Right lung (tissue), 10 donors: ENCODE results near the gene BTBD18. TPM values are rescaled to one million over a fixed set of nuclear protein-coding genes. Genes with fewer than 3 reads are reported as not detected.
A peak's percentile ranks its signal among the peaks of the same experiment; 100 is the strongest.

Experiments used
- DNase-seq, 2 donors: peaks; one replicate each; pipeline ENCODE4 v3.0.0-alpha.2; 2013
- long read RNA-seq, 8 donors: transcript quantifications; one replicate each; lab custom pipeline, GENCODE V29; 2026
- polyA plus RNA-seq, 5 donors: library from polyadenylated mRNA; unstranded; fragments of 120-200 nt; gene quantifications; one replicate each; pipeline versions ENCODE4 v1.2.1 to v1.2.3, GENCODE V29; 2013; ENCODE audit warnings: inconsistent platforms in 1 of 5, low replicate concordance in 1 of 5; ENCODE audit not compliant: insufficient read length in 5 of 5, insufficient read depth in 1 of 5

BTBD18 gene, protein sequence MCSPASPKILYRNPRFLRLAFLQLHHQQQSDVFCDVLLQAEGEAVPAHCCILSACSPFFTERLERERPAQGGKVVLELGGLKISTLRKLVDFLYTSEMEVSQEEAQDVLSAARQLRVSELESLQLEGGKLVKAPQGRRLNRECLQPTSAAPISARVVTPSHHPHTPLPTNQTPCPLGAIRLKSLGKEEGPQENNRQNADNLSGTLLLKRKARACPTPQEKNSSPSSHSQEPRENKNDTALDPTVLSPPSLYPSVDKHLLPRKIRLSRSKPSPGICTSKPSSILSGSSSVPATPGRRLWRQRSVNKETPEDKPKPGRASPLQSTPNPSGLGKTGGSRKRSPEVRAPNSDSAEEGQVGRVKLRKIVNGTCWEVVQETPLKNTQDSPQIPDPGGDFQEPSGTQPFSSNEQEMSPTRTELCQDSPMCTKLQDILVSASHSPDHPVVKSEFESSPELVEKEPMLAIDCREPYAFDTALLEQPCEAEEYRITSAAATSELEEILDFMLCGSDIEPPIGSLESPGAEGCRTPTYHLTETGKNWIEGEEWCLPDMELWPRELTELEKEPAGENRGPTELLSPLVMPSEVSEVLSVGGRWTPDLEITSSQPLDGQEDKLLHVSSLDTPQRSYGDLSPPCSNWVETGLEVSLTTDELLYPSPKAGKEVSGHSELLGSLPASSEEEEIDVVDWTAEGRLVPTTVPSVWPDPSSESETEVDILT
- under 1 TPM; 0.24 to 0.48 (median 0.30) TPM for polyA plus RNA-seq
- long read RNA-seq, donor 1, result 0 reads
- long read RNA-seq, donor 2, result 0 reads
- long read RNA-seq, donor 3, result 0 reads
- long read RNA-seq, donor 4, result 0 reads
- long read RNA-seq, donor 5, result 0 reads
- long read RNA-seq, donor 6, result 0 reads
- long read RNA-seq, donor 7, result 0 reads
- long read RNA-seq, donor 8, result 0 reads

DNA sequence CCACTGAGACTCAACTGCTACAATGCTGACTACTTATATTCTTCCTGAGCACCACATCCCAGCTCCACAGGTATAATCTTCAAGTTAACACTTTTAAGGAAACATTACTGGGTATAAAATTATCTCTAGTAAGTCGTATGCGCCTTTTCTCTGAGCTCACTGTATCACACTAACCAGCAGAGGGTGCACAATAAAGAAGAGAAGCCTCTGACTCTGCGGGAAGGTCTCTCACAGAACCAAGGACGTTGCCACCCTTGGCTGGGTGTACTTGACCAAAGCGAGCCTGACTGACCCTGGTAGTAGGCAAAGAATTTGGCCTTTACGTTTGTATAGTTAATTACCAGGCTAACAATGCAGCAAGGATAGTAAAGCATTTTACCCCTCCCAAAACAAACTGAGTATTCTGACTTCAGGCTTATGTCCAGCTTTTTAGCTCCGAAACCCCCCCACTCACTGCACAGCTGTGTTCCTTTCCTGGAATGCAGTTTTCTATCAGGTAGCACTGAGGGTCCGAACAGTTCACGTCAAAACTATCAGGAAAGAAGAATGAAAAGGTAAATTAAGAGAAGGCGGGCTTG, at the start of gene BTBD18:
BTBD18 (minus strand) TSS at position 144 of the 578 bp plus-strand sequence. CDS start 631 bp downstream, outside the sequence.
- DNase-seq, result no peak

DNA sequence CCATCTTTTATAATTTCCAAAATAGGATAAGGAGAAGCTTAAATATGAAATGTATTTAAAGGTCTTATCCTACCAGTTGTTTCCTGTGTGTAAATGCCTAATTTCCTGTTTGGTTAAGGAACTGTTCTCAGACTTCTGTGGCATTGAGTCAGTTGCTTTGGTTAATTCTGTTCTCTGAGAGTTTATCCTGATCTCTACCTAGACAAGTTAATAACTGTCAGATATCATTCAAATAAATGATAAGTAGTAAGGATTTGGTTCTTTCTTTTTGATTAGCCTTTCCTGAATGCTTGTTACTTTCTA, 49.5 kb upstream of the BTBD18 start:
- no peak for DNase-seq

DNA sequence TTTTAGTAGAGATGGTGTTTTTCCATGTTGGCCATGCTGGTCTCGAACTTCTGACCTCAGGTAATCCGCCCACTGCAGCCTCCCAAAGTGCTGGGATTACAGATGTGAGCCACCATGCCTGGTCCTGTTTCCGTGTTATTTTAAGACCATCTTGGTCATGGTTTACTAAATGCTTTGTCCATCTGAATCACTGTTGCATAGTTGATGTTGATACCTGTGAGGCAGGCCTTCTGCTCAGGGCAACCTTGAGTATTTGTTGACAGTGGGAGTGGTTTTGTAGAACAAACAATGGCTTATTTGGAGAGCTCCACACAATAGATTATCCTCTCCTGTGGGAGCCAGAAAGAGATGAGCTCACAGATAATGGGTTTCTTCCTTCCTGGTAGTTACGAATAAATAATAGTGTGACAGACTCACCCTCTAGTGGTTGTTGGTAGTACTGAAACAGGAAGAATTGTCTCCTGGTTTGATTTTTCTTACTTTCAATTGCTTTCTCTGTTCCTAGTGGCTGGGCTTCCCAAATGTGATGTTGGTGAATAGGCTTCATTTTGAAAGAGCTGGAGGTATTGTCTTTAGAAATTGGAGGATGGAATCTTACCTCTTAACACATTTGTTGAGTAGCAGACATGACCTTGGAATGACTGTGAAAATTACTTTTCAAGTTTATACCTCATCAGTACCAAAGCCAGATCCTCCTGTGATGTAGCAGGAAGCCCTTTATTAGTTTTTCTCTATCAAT, 49.0 kb upstream of the BTBD18 start:
- peak; percentile 34 to 68 for DNase-seq

DNA sequence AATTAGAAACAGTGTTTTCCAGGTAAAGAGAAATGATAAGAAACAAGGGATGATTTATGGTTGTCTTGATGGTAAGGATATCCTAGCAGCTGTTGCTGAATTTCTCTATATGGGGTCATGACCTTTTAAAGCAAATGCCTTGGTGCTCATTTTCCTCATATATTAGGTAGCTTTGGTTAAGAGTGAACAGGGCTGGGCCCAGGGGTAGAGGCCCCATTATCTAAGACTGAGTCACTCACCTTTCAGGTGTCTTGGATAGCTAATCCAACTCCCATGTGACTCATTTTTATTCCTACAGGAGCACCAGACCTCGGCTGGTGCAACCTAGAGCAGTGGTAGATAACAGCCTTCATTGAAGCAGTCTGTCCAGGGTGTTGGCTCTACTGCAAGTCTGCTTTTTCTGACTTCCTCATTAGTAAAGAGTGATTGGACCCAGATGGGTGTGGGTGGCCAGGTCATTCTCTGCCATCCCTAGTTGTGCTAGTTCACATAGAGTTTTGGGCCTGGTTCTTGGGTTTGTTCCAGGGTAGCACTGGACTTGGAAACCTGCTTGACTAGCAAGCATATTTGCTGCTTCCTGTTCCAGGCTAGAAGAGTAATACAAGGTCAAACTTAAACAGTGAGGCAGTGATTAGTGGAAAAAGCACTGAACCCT, 47.4 kb upstream of the BTBD18 start:
- no peak for DNase-seq

DNA sequence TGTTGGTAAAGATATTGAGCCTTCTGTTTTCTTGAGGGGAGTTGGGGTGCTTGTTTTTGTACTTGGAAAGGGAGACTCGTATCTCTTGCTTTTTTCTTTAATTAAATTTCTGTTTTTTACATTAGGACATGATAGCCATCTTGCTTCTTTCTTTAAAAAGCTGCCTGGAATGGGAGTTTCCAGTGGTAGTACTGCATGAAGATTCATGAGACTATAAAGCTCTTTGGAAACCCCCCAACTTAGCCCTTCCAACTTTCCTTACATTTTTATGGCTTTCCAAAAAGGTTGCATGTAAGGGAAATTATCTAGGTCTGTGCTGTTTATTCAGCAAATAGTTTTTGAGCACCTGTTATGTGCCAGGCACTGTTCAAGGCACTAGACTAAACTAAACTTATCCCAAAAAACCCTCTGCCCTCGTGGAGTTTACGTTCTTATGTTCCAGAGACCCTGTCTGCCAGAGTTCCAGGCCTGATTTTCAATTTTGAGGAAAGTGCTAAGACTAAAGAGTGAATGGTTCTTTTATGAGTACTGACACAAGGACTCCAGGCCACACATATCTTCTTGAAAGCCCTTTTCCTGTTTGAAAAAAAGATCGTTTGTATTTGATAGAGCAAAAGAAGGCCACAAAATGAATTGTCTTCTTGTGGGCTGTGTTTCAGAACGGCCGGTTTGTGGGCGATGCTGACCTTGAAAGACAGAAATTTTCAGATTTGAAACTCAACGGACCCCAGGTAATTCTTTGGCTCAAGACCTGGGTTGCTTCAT, 41.9 kb upstream of the BTBD18 start:
- no peak for DNase-seq

DNA sequence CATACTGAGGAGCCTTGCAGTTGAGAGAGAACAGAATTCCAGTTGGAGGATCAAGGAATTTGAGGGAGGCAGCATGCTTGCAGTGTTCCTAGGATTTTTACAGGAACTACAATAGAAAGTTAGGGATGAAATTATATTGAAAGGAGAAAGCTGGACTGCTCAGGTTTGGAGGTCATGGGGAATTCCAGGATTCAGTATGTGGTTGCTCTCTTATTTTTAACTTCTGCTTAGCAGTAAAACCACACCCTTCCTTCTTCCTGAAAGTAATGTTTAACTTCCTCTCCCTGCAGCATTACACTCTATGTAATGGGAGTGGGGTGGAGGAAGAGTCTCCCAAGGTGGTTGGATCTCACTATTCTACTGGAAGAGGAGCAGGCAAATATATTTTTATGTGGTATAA, 41.3 kb upstream of the BTBD18 start:
- DNase-seq, result no peak

DNA sequence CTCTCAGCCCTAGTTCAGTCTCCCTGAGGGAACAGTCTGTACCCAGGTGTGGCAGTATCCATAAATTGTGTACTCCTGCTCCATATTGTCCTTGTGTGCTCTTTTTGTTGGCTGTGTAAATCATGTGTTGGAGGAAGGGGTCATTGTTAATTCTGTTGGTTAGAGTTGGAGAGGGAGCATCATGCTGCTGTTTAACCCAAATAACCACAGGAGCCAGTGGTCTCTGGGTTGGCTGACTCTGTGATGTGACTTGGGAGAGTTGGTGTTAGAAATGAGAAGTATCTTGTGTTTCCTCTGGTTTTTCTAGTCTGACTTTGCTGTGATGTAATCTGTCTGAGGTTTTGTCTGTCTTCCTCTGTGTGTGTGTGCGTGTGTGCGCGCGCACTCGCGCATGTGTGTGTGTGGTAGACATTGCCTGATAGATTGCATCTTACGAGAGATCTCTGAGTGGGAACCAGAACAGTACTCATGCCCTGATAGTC, 40.5 kb upstream of the BTBD18 start:
- no peak for DNase-seq

DNA sequence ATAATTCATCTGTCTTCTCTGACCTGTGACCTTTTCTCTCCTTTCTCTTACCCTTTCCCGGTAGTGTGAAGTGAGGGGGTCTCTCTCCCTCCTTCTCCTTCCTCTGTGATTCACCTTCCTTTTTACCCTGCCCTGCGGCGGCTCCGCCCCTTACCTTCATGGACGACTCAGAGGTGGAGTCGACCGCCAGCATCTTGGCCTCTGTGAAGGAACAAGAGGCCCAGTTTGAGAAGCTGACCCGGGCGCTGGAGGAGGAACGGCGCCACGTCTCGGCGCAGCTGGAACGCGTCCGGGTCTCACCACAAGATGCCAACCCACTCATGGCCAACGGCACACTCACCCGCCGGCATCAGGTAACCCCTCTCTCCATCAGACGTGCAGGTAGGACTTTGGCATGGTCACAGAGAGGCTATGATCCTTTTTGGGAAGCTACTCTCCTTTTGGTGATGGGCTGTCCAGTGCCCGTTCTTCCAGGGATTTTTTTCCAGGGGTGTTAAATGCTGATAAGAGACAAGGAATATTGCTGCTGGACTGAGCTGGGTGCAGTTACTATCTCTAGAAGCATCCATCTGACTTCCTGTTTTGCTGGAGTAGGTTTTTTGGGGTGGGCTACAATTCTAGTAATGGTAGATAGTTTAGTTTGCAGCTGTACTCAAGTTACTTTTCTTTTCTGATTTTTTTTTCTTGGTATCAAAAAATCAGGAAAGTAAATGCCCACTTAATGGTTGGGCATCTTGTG, 39.9 kb upstream of the BTBD18 start:
- DNase-seq, result no peak

DNA sequence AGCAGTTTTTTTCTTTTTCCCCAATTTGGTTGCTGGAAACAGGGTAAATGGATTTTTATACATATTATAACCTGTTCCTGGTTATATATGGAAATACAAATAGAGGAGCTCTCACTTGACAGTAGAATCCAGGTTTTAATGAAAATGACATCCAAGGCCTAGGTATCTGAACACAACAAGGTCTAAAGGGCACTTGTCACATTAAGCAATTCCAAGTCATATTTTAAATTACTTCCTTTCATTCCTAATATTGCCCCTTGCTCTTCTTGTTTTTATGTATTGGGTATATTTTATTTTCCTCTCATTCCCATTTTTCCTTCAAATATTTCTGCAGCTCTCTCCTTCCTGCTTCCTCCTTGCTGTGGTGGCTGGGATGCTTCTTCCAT, 37.1 kb upstream of the BTBD18 start:
- DNase-seq, result no peak

DNA sequence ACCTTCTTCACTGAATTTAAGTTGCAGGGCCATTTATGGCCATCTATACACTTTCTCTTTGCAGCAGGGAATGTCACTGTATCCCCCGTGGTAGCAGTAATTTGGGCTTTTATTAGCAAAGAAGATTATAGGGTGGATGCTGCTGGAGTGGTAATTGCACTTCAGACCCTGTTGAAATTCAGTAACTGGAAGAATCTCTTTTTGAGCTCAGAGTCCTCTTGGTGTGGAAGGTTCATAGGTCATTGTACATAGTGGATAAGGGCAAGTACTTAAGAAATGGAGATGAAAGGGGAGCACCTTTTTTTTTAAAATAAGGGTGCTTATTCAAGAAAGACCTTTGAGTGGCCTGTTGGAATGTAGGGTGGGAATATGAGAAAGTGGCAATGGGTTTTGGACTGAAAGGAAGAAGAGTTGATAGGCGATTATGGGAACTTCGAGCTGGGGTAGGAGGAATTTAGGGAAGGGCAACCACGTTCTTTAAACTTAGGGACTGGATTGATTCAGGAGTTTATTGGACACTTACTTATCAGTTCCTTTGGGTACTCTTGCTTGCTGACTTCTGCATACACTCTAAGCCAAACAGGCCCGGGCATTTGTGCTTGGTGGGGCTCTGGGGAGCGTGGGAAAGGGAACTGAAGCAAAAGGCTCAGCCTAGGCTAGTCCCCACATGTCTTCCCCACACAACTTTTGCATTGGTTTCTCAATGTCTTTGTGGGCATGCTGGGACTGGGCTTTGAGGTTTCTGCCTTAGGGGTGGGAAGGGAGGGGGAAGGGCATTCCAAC, 36.5 kb upstream of the BTBD18 start:
- DNase-seq, result no peak

DNA sequence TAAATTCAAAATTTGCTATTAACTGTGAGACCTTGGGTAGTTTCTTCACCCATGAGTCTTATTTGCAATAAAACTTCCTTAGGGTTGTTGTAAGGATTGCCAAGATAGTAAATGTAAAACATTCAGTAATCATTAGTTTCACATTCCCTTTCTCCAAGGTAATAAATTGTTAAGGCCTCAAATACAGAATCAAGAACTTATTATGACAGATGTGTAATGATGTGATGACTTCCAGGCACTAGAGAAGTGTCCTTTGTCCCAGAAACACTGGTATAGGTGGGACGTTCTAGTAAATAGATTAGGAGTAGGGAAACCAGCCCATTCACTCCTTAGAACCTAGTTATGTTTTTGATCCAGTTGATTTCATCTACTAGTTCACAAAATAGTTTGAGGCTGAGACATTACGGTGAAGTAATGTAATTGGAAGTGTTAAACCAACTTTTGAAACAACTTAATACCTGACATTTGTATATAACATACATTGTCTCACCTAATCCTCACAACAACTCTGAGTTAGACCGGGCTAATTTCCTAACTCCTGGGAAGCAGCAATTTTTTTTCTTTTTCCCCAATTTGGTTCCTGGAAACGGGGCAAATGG, 35.5 kb upstream of the BTBD18 start:
- DNase-seq, result no peak

DNA sequence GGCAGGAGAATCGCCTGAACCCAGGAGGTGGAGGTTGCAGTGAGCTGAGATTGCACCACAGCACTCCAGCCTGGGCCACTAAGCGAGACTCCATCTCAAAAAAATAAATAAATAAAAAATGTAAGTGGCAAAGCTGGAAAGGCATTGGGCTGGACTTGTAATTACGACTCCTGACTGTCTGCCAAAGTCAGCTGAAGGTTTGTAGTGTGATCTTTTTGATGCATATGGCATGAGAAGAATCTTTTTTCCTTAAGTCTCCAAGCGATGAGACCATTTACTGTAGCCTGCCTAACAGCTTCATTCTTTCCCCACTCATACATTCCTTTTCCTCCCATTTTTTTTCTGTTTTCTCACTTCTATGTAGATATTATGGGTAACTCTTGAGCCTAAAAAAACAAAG, 34.8 kb upstream of the BTBD18 start:
- DNase-seq, result no peak

DNA sequence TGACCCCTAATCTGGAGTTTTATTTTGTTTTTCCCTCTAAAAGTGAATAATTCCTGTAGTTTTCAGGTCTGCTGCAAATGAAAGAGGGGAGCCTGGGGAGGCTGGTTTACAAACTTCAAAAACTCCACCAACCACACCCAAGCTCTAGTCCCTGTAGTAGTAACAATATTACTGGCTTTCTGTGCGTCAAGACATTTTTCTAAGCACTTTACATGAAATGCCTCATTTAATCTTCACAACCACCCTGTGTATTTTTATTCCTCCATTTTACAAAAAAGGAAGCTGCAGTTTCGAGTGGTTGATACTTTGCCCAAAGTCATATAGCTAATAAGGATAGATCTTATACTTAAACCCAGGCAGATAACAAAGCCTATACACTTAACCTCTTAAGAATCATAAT, 33.5 kb upstream of the BTBD18 start:
- DNase-seq, result no peak

DNA sequence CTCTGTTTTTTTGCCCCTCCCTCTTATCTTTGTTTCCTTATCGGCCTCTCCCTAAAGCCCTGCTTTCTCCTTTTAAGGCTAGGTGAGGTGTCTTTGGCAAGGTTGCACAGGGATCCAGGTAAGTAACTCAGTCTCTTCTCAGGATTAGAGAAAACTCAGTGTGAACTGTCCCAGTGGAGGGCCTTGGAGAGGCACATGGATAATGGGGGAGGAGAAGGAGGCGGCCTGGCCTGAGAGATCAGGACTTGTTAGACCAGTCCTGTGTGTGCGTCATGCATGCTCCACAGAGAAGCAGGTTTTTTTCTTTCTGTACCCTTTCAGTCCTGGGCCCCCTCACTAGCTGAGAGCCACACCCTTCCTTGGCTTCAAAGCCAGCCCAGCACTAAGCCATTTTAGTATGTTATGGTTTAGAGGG, 29.9 kb upstream of the BTBD18 start:
- DNase-seq, result no peak

DNA sequence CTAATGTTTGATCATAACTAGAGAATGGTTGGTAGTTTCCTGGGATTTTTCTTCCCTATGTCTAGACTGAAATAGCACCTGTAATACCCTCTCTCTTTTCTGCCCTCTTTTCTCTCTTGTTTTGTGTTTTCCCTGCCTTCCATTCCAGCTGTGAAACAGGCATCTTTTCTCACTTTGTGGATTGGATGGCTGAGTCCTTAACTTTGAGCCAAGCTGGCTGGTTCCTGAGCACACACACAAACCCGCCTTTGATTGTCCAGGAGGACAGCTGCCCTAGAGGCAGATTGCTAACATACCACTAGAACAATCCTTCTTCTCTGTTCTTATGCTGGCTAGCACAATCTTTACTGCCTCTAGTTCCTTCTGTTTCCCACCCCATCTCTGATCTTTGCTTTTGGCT, 27.7 kb upstream of the BTBD18 start:
- no peak for DNase-seq

DNA sequence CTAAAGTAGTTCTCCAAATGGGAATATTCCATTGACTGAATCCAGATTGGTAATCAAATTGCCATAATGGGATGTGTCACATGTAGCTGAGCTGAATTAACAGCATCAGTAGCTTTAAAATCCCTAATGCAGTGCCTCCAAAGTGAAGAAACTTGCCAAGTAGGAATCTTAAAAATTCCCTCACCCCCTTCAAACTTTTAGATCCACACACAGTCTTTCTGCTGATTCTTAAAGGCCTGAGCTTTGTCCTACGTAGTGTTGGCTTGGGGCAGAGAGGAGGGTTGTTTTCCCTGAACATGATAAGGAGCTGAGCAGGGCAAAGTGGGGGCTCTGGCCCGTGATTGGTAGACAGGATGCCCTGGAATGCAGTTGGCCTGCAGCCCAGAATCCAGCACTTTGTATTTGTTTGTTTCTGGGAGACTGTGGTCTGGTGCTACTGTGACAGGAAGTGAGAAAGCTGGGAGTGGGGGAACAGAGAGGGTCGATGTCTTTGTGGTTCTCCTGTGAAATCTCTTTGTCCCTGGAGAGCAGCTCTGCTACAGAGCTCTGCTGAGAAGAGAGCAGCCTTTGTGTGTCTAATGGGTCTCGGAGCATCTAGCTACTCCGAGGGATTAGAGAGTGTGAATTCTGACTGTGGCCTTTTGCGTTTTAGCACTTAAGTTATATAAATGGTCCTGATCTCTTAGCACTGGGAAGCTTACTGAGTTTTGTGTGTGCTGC, 26.9 kb upstream of the BTBD18 start:
- peak; percentile 97 to 99 for DNase-seq

DNA sequence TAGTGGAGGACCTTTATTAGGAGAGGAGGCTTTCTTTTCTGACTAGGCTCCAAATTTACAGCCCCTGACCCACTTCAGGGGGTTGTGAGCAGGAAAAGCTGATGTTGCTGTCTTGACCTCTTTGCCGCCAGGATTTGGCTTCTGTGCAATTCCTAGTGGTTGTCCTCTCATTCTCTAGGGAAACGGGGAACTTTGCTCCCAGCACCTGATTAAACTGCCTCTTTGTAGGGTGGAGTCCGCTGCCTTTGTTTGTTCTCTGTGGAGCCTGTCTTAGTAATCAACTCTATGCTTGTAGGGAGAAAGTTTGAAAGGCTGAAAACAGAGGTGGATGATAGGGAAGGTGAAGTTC, 26.3 kb upstream of the BTBD18 start:
- no peak for DNase-seq
